Measurements from ENCODE around the gene CTU2. TPM values are rescaled to one million over a fixed set of nuclear protein-coding genes. Genes with fewer than 3 reads are reported as not detected.
A peak's percentile ranks its signal among the peaks of the same experiment; 100 is the strongest.

The CTU2 gene
- total RNA-seq, 1 donor from 2014 or later, result 20.6 TPM

GRCh38 chr16:88764080-88764479 lies 57.8 kb downstream of the CTU2 start:
- no peaks in the 10 kb centered on the region for H3K9me3 Mint-ChIP-seq (ENCODE audit: unreplicated experiment)
- H3K27me3 Mint-ChIP-seq (ENCODE audit: unreplicated experiment), result no peaks in the 10 kb centered on the region
- peaks cover 2% of the 10 kb centered on the region for H3K36me3 Mint-ChIP-seq (ENCODE audit: unreplicated experiment)
- no peak for DNase-seq (ENCODE audit: extremely low spot score, unreplicated experiment)
- H3K4me1 Mint-ChIP-seq (ENCODE audit: unreplicated experiment), result peaks cover 57% of the 10 kb centered on the region
- no peak for TF ChIP-seq CTCF (IDR thresholded peaks at IDR 0.05)
- no peak overlapping the region for H3K4me3 Mint-ChIP-seq (ENCODE audit: unreplicated experiment)
- H3K27ac Mint-ChIP-seq (ENCODE audit: unreplicated experiment), result no peak overlapping the region

- peaks cover 2% of the 10 kb centered on the region for H3K36me3 Mint-ChIP-seq (ENCODE audit: unreplicated experiment)
- no peak for TF ChIP-seq CTCF (IDR thresholded peaks at IDR 0.05)
- no peaks in the 10 kb centered on the region for H3K27me3 Mint-ChIP-seq (ENCODE audit: unreplicated experiment)
- H3K4me1 Mint-ChIP-seq (ENCODE audit: unreplicated experiment), result peaks cover 60% of the 10 kb centered on the region
- DNase-seq (ENCODE audit: extremely low spot score, unreplicated experiment), result no peak
- no peaks in the 10 kb centered on the region for H3K9me3 Mint-ChIP-seq (ENCODE audit: unreplicated experiment)
- peak overlapping the region; percentile 23 for H3K27ac Mint-ChIP-seq (ENCODE audit: unreplicated experiment)
- H3K4me3 Mint-ChIP-seq (ENCODE audit: unreplicated experiment), result no peak overlapping the region
Observed at GRCh38 chr16:88764913-88765349, 58.6 kb downstream of the CTU2 start.

Small RNA genes lying within 50 kb of the gene (microRNA-seq; reads per million reads assigned to microRNA genes)
- not detected for gene MIR4722 (ENCODE audit: unreplicated experiment)

Other genes starting within 250 kb of the CTU2 start
- gene ZC3H18, start 136.1 kb upstream of the CTU2 start, total RNA-seq, result 49.8 and 50.2 TPM in 2 replicates
- not detected in 2 replicates for gene IL17C, start 67.9 kb upstream of the CTU2 start, total RNA-seq
- gene CYBA, start 55.5 kb upstream of the CTU2 start, total RNA-seq, result 51.4 and 51.8 TPM in 2 replicates
- gene MVD, start 43.4 kb upstream of the CTU2 start, total RNA-seq, result 28.8 and 32.8 TPM in 2 replicates
- gene SNAI3, start 20.0 kb upstream of the CTU2 start, total RNA-seq, result not detected in 2 replicates
- gene RNF166, start 95 bp upstream of the CTU2 start, total RNA-seq, result 17.2 and 19.3 TPM in 2 replicates
- gene PIEZO1, start 78.7 kb downstream of the CTU2 start, total RNA-seq, result 165 and 174 TPM in 2 replicates
- 5.6 and 6.6 TPM in 2 replicates for gene CDT1, start 97.3 kb downstream of the CTU2 start, total RNA-seq
- gene APRT, start 105.4 kb downstream of the CTU2 start, total RNA-seq, result 77.1 and 83.9 TPM in 2 replicates
- gene GALNS, start 150.4 kb downstream of the CTU2 start, total RNA-seq, result 47.0 and 51.5 TPM in 2 replicates
- 71.7 and 74.0 TPM in 2 replicates for gene TRAPPC2L, start 150.6 kb downstream of the CTU2 start, total RNA-seq
- gene PABPN1L, start 160.2 kb downstream of the CTU2 start, total RNA-seq, result not detected in 2 replicates

All from osteocyte (in vitro differentiated cells).